BLaER1 treated with 17β-estradiol and CSF1 and Interleukin-3, amounts not matched to agents 10 nM and 100 nM (cell line): ENCODE measurements around the gene CNOT2.

Experiments used
- H3K27ac ChIP-seq, 11 experiments: shearing (Covaris generic); formaldehyde crosslinking; 2 replicates each; pipeline ENCODE4 v1.8.1; 2022
- H3K27me3 ChIP-seq, 11 experiments: shearing (Covaris generic); formaldehyde crosslinking; 2 replicates each; pipeline ENCODE4 v1.8.1; 2022
- H3K36me3 ChIP-seq, 11 experiments: shearing (Covaris generic); formaldehyde crosslinking; 2 replicates each; pipeline ENCODE4 v1.8.1; 2022
- H3K4me1 ChIP-seq, 10 experiments: shearing (Covaris generic); formaldehyde crosslinking; 2 replicates each; pipeline ENCODE4 v1.8.1; 2022
- H3K4me2 ChIP-seq, 11 experiments: shearing (Covaris generic); formaldehyde crosslinking; 2 replicates each; pipeline ENCODE4 v1.8.1; 2022
- H3K4me3 ChIP-seq, 10 experiments: shearing (Covaris generic); formaldehyde crosslinking; 2 replicates each; pipeline ENCODE4 v1.8.1; 2022
- H3K9ac ChIP-seq, 11 experiments: shearing (Covaris generic); formaldehyde crosslinking; 2 replicates each; pipeline ENCODE4 v1.8.1; 2022
- H3K9me3 ChIP-seq, 11 experiments: shearing (Covaris generic); formaldehyde crosslinking; replicated peaks in 1 of 11; 2 replicates each; pipeline ENCODE4 v1.8.1; 2022
- H4K20me1 ChIP-seq, 11 experiments: shearing (Covaris generic); formaldehyde crosslinking; 2 replicates each; pipeline ENCODE4 v1.8.1; 2022
- Cebpa-rat ChIP-seq, 11 experiments: shearing (Covaris generic); IDR thresholded peaks; 2 replicates each; pipeline ENCODE4 v1.8.1; 2022

Gene CNOT2

DNA sequence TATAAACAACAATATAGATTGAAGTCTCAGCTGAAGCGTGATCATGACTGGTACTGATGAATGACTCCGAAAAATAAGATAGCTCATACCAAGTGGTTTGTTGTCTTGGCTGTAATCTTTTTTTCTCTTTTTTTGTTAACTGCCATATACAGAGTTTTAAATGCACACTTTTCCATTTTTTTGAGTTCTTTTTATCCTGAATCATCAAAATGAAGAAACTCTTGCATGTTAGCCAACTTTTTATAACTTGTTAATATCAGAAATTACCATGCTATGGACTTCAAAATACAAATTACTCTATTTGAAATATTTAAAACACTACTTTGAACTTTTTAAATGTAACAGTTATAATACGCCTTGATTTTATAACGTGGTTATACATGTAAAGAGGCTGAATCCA is 112.7 kb downstream of the CNOT2 start:
- no peak overlapping the region for H3K27ac ChIP-seq
- H3K9ac ChIP-seq: no peak overlapping the region
- H3K4me3 ChIP-seq: no peak overlapping the region
- H3K36me3 ChIP-seq: peaks cover 0 to 46% (median 24%) of the 10 kb centered on the region in 11 experiments; a peak in 18 of 22 replicates
- H3K27me3 ChIP-seq: 0 out of 22 replicates have a peak, but pooled peaks cover 0 to under 1% (median 0%) of the 10 kb centered on the region in 11 experiments
- no peak for TF ChIP-seq Cebpa-rat (IDR thresholded peaks at IDR 0.05)
- no peaks in the 10 kb centered on the region for H3K9me3 ChIP-seq
- peak overlapping the region in 2 of 11 experiments; percentile 29 to 85; a peak in 2 of 22 replicates for H3K4me2 ChIP-seq
- peaks cover 0 to 34% (median 7%) of the 10 kb centered on the region in 10 experiments; a peak in 11 of 20 replicates for H3K4me1 ChIP-seq
- H4K20me1 ChIP-seq: peaks cover 0 to 14% (median 0%) of the 10 kb centered on the region in 11 experiments; a peak in 3 of 22 replicates

GRCh38 chr12:70359458-70360197 is 116.4 kb downstream of the CNOT2 start:
- TF ChIP-seq Cebpa-rat (IDR thresholded peaks at IDR 0.05): no peak
- peaks cover 0 to 14% (median 6%) of the 10 kb centered on the region in 11 experiments; a peak in 15 of 22 replicates for H3K36me3 ChIP-seq
- no peak overlapping the region for H3K4me2 ChIP-seq
- no peak overlapping the region for H3K4me3 ChIP-seq
- peaks cover 0 to 20% (median 0%) of the 10 kb centered on the region in 11 experiments; a peak in 6 of 22 replicates for H4K20me1 ChIP-seq
- H3K9me3 ChIP-seq: no peaks in the 10 kb centered on the region
- peaks cover 0 to 15% (median 3%) of the 10 kb centered on the region in 10 experiments; a peak in 10 of 20 replicates for H3K4me1 ChIP-seq
- H3K27ac ChIP-seq: no peak overlapping the region
- no peak overlapping the region for H3K9ac ChIP-seq
- peaks cover 30 to 37% (median 31%) of the 10 kb centered on the region in 11 experiments for H3K27me3 ChIP-seq

- no peak overlapping the region for H3K27ac ChIP-seq
- no peak overlapping the region for H3K4me2 ChIP-seq
- peaks cover 36 to 43% (median 37%) of the 10 kb centered on the region in 11 experiments for H3K27me3 ChIP-seq
Observed at GRCh38 chr12:70360218-70360617, 117.0 kb downstream of the CNOT2 start.

GRCh38 chr12:70364695-70365397 is 121.6 kb downstream of the CNOT2 start:
- peaks cover 59 to 79% (median 65%) of the 10 kb centered on the region in 11 experiments for H3K27me3 ChIP-seq
- no peak for TF ChIP-seq Cebpa-rat (IDR thresholded peaks at IDR 0.05)

More at GRCh38 chr12:70360218-70360617, 117.0 kb downstream of the CNOT2 start:
- Histone ChIP-seq H3K36me3 (peaks cover 0 to 9% (median 0%) of the 10 kb centered on the region in 11 experiments; a peak in 6 of 22 replicates), H3K4me3 (no peak overlapping the region), H3K4me1 (peaks cover 3 to 13% (median 3%) of the 10 kb centered on the region in 10 experiments; a peak in 16 of 20 replicates), H4K20me1 (peaks cover 0 to 26% (median 3%) of the 10 kb centered on the region in 11 experiments; a peak in 14 of 22 replicates), H3K9ac (no peak overlapping the region), H3K9me3 (no peaks in the 10 kb centered on the region)
- TF ChIP-seq Cebpa-rat (IDR thresholded peaks at IDR 0.05): no peak

GRCh38 chr12:70365398-70365647 is 122.1 kb downstream of the CNOT2 start:
- H3K4me3 ChIP-seq: peak overlapping the region; percentile 67 to 81 (median 74)
- H3K27ac ChIP-seq: no peak overlapping the region
- peaks cover 7 to 28% (median 19%) of the 10 kb centered on the region in 10 experiments; a peak in 18 of 20 replicates for H3K4me1 ChIP-seq
- H4K20me1 ChIP-seq: peaks cover 0 to 32% (median 14%) of the 10 kb centered on the region in 11 experiments; a peak in 15 of 22 replicates
- no peaks in the 10 kb centered on the region for H3K36me3 ChIP-seq
- peak overlapping the region; percentile 33 to 72 (median 64); a peak in 16 of 22 replicates for H3K9ac ChIP-seq
- H3K9me3 ChIP-seq: no peaks in the 10 kb centered on the region
- H3K27me3 ChIP-seq: peaks cover 59 to 79% (median 65%) of the 10 kb centered on the region in 11 experiments
- H3K4me2 ChIP-seq: peak overlapping the region; percentile 92 to 100 (median 98)
- no peak for TF ChIP-seq Cebpa-rat (IDR thresholded peaks at IDR 0.05)

More at GRCh38 chr12:70364695-70365397, 121.6 kb downstream of the CNOT2 start:
- Histone ChIP-seq H3K9ac (peak overlapping the region in 1 of 11 experiments; percentile 59; a peak in 2 of 22 replicates), H3K36me3 (no peaks in the 10 kb centered on the region), H3K4me3 (peak overlapping the region; percentile 67 to 81 (median 74); a peak in 19 of 20 replicates), H3K27ac (no peak overlapping the region), H4K20me1 (peaks cover 0 to 32% (median 14%) of the 10 kb centered on the region in 11 experiments; a peak in 15 of 22 replicates), H3K4me1 (peaks cover 7 to 27% (median 19%) of the 10 kb centered on the region in 10 experiments; a peak in 18 of 20 replicates), H3K9me3 (no peaks in the 10 kb centered on the region), H3K4me2 (peak overlapping the region; percentile 92 to 100 (median 98))

GRCh38 chr12:70365648-70366518 is 122.7 kb downstream of the CNOT2 start, which contains the start of gene KCNMB4:
KCNMB4 (plus strand) TSS chr12:70366290; CDS start chr12:70366735, 445 bp downstream.
- Histone ChIP-seq H3K4me2 (peak within 1 kb of the TSS; percentile 92 to 100 (median 98)), H3K4me1 (peaks cover 7 to 28% (median 19%) of the 10 kb centered on the region in 10 experiments; a peak in 18 of 20 replicates), H3K36me3 (no peaks in the 10 kb centered on the region), H3K4me3 (peak within 1 kb of the TSS; percentile 67 to 81 (median 74)), H3K27ac (peak within 1 kb of the TSS in 3 of 11 experiments; percentile 15 to 47 (median 32); a peak in 1 of 22 replicates), H3K9me3 (no peaks in the 10 kb centered on the region), H4K20me1 (peaks cover 0 to 32% (median 14%) of the 10 kb centered on the region in 11 experiments; a peak in 15 of 22 replicates), H3K9ac (peak within 1 kb of the TSS; percentile 43 to 76 (median 67); a peak in 21 of 22 replicates), H3K27me3 (peaks cover 59 to 79% (median 65%) of the 10 kb centered on the region in 11 experiments)
- TF ChIP-seq Cebpa-rat (IDR thresholded peaks at IDR 0.05): no peak

DNA sequence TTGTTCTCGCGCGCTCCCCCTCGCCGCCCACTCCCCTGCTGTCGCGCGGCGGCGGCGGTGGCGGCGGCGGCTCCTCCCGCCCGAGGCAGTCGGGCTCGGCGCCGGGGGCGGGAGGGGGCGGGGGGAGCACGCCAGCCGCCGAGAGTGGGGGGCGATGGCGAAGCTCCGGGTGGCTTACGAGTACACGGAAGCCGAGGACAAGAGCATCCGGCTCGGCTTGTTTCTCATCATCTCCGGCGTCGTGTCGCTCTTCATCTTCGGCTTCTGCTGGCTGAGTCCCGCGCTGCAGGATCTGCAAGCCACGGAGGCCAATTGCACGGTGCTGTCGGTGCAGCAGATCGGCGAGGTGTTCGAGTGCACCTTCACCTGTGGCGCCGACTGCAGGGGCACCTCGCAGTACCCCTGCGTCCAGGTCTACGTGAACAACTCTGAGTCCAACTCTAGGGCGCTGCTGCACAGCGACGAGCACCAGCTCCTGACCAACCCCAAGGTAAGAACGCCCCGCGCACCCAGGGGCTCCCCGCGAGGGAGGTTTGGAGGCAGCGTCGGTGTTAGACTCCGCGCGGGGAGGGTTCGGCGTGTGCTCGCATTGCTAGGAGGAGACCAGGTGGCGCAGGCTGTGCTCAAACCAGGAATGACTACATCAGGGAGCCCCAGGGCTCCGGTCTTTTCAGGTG is 123.5 kb downstream of the CNOT2 start:
- TF ChIP-seq Cebpa-rat (IDR thresholded peaks at IDR 0.05): no peak
- Histone ChIP-seq H3K27ac (peak overlapping the region in 3 of 11 experiments; percentile 15 to 47 (median 32); a peak in 1 of 22 replicates), H3K4me1 (peaks cover 7 to 28% (median 19%) of the 10 kb centered on the region in 10 experiments; a peak in 18 of 20 replicates), H3K9me3 (no peaks in the 10 kb centered on the region), H3K4me3 (peak overlapping the region; percentile 67 to 81 (median 74)), H3K27me3 (peaks cover 57 to 73% (median 63%) of the 10 kb centered on the region in 11 experiments), H4K20me1 (peaks cover 0 to 32% (median 14%) of the 10 kb centered on the region in 11 experiments; a peak in 15 of 22 replicates), H3K9ac (peak overlapping the region; percentile 1 to 76 (median 63); a peak in 19 of 22 replicates), H3K36me3 (no peaks in the 10 kb centered on the region), H3K4me2 (peak overlapping the region; percentile 92 to 100 (median 98))
